Endothelial cell of umbilical vein (primary cell): ENCODE measurements around the gene JAG2. TPM values are rescaled to one million over a fixed set of nuclear protein-coding genes. Genes with fewer than 3 reads are reported as not detected.

Source experiments
- BruUV-seq: library from RNA; stranded (reverse); fragments of 400-500 nt; replicated peaks from 2 replicates; lab custom pipeline; 2021; lab: Mats Ljungman, UMichigan
- CTCF ChIA-PET: fragments of 300-600, 350-600 bp; sonication (Branson Sonifier 250); formaldehyde crosslinking; loops from one replicate; lab custom pipeline; 2021; ENCODE audit warnings: antibody characterized with exemption, inconsistent platforms; lab: Charles Lee
- POLR2A ChIA-PET: fragments of 300-600, 350-600 bp; sonication (Branson Sonifier 250); formaldehyde crosslinking; loops from one replicate; lab custom pipeline; 2021; ENCODE audit warnings: antibody characterized with exemption, inconsistent platforms; lab: Charles Lee
- DNase-seq: peaks from one replicate; pipeline ENCODE4 v3.0.0-alpha.2; 2011; ENCODE audit warnings: low read depth, low spot score
- FAIRE-seq: peaks from 2 replicates; lab custom pipeline; 2011; peaks lifted over from hg19 to GRCh38; lab: Jason Lieb, UNC
- H2AFZ ChIP-seq: 2 replicates; pipeline ENCODE4 v1.6.0; 2012; ENCODE audit warnings: low read depth, low read length, control low read depth, inconsistent platforms
- H3K27ac ChIP-seq: 2 replicates; pipeline ENCODE4 v1.5.1; 2011; ENCODE audit warnings: low read depth, mild to moderate bottlenecking, control low read depth, low read length, moderate library complexity; ENCODE audit not compliant: insufficient read depth
- H3K27me3 ChIP-seq, 2 experiments: 2 replicates each; pipeline versions ENCODE4 v1.6.0 to v1.6.1; 2011; ENCODE audit warnings: low read length in 2 of 2, mixed read lengths in 1 of 2; ENCODE audit not compliant: control insufficient read depth in 2 of 2, insufficient read depth in 2 of 2
- H3K36me3 ChIP-seq, 2 experiments: 2 replicates in 1 of 2; 3 replicates in 1 of 2; pipeline ENCODE4 v1.5.1; 2011; ENCODE audit warnings: low read length in 2 of 2, mild to moderate bottlenecking in 1 of 2, moderate library complexity in 1 of 2; ENCODE audit not compliant: control insufficient read depth in 2 of 2, insufficient read depth in 2 of 2; ENCODE audit errors: extremely low read depth in 1 of 2
- H3K4me1 ChIP-seq: 3 replicates; pipeline ENCODE4 v1.5.1; 2011; ENCODE audit warnings: mild to moderate bottlenecking, low read length; ENCODE audit not compliant: control insufficient read depth, insufficient read depth; ENCODE audit errors: extremely low read depth
- H3K4me2 ChIP-seq: 2 replicates; pipeline ENCODE4 v1.6.1; 2011; ENCODE audit warnings: low read length, control low read depth, mixed read lengths; ENCODE audit not compliant: insufficient read depth
- H3K4me3 ChIP-seq, 3 experiments: fragments of 200-600 bp in 1 of 3; sonication (generic), shearing (Covaris generic) in 1 of 3; replicated peaks in 1 of 3; 2 replicates each; pipeline ENCODE4 v1.5.1; 2011 to 2016; ENCODE audit warnings: control low read depth in 3 of 3, low read length in 3 of 3, mild to moderate bottlenecking in 2 of 3, inconsistent platforms in 1 of 3, low read depth in 1 of 3, moderate library complexity in 1 of 3; ENCODE audit not compliant: insufficient read depth in 1 of 3
- H3K79me2 ChIP-seq: 2 replicates; pipeline ENCODE4 v1.6.0; 2012; ENCODE audit warnings: low read length, inconsistent platforms; ENCODE audit not compliant: control insufficient read depth, insufficient read depth
- H3K9ac ChIP-seq: replicated peaks from 2 replicates; pipeline ENCODE3; 2011; ENCODE audit warnings: low read length, control low read depth; ENCODE audit not compliant: insufficient read depth; ENCODE audit errors: extremely low read depth
- H3K9me1 ChIP-seq: replicated peaks from 3 replicates; pipeline ENCODE4 v1.6.0; 2011; ENCODE audit warnings: mild to moderate bottlenecking, low read length; ENCODE audit not compliant: control insufficient read depth, insufficient read depth; ENCODE audit errors: extremely low read depth
- H3K9me3 ChIP-seq: replicated peaks from 2 replicates; pipeline ENCODE4 v1.5.1; 2012; ENCODE audit warnings: low read length, inconsistent platforms; ENCODE audit not compliant: control insufficient read depth, insufficient read depth
- H4K20me1 ChIP-seq: replicated peaks from 2 replicates; pipeline ENCODE3; 2011; ENCODE audit warnings: mild to moderate bottlenecking, low read length; ENCODE audit not compliant: control insufficient read depth, insufficient read depth; ENCODE audit errors: extremely low read depth
- CTCF ChIP-seq, 2 donors: IDR thresholded peaks; 1 replicate in 1 of 2; 2 replicates in 1 of 2; pipeline ENCODE4 v1.5.1; 2011; ENCODE audit warnings: low read length in 2 of 2, mild to moderate bottlenecking in 2 of 2, moderate library complexity in 2 of 2, control low read depth in 1 of 2, inconsistent platforms in 1 of 2, low read depth in 1 of 2; ENCODE audit not compliant: insufficient read depth in 1 of 2; ENCODE audit errors: extremely low read depth in 1 of 2
- EZH2 ChIP-seq: IDR thresholded peaks from 2 replicates; pipeline ENCODE4 v1.6.1; 2012; ENCODE audit warnings: borderline replicate concordance, low read depth, mild to moderate bottlenecking, moderate library complexity, low read length, inconsistent platforms; ENCODE audit not compliant: severe bottlenecking
- FOS ChIP-seq: IDR thresholded peaks from 2 replicates; pipeline ENCODE4 v1.6.1; 2011; ENCODE audit warnings: mild to moderate bottlenecking, low read length, moderate library complexity, borderline replicate concordance; ENCODE audit not compliant: insufficient read depth
- GATA2 ChIP-seq: IDR thresholded peaks from 2 replicates; pipeline ENCODE4 v1.7.0; 2011; ENCODE audit warnings: low read depth, mild to moderate bottlenecking, moderate library complexity, mixed read lengths, low read length; ENCODE audit not compliant: insufficient read length, insufficient read depth
- JUN ChIP-seq: IDR thresholded peaks from 2 replicates; pipeline ENCODE4 v1.6.1; 2011; ENCODE audit warnings: borderline replicate concordance, low read depth; ENCODE audit not compliant: insufficient read length, insufficient read depth
- MAX ChIP-seq: IDR thresholded peaks from 2 replicates; pipeline ENCODE4 v1.6.1; 2011; ENCODE audit not compliant: insufficient read depth, insufficient read length
- MYC ChIP-seq: IDR thresholded peaks from one replicate; pipeline ENCODE4 v1.6.1; 2011; ENCODE audit warnings: mild to moderate bottlenecking, low read depth, low read length
- POLR2A ChIP-seq: IDR thresholded peaks from 2 replicates; pipeline ENCODE4 v1.6.1; 2012; ENCODE audit warnings: low read depth, mild to moderate bottlenecking, control low read depth, low read length
- POLR2AphosphoS5 ChIP-seq: IDR thresholded peaks from 2 replicates; pipeline ENCODE4 v1.6.1; 2012; ENCODE audit warnings: low read depth, mild to moderate bottlenecking, control low read depth, low read length, moderate library complexity; ENCODE audit not compliant: insufficient read depth
- dilution Hi-C: fragments of 300-500 bp; cut with MboI; formaldehyde crosslinking; loops from one replicate; pipeline ENCODE4 v1.15.0; 2019; ENCODE audit warnings: low sequenced_read_pairs; ENCODE audit not compliant: extremely low pct_ligation_motif_present
- intact Hi-C: fragments of 100-400 bp; cut with micrococcal nuclease; formaldehyde crosslinking; loops from one replicate; pipeline ENCODE4 v1.10.0; 2022
- polyA plus RNA-seq, 4 experiments: library from polyadenylated mRNA; depleted of rRNA in 3 of 4; stranded (reverse) in 3 of 4; unstranded in 1 of 4; fragments of >200 nt; gene quantifications; 2 replicates each; pipeline versions ENCODE4 v1.2.1 to v1.2.3, GENCODE V29; 2011 to 2012; ENCODE audit warnings: missing spikeins in 1 of 4
- total RNA-seq: library from RNA; stranded (reverse); gene quantifications from 2 replicates; pipeline ENCODE4 v1.2.3, GENCODE V29; 2021

The JAG2 gene
- total and polyA plus RNA-seq, 2 donors (not counting 3 experiments of a cell fraction or from before 2014, with no cell fraction given), result 105 to 128 TPM

GRCh38 chr14:105173901-105174894 lies 5.6 kb upstream of the JAG2 start:
- no TSS peak for BruUV-seq
- ChIA-PET POLR2A (interaction anchor here (0.5 kb wide), 1 partner anchor 24 kb away, joined by 4 read pairs; no protein-coding TSS in a partner anchor), CTCF (interaction anchor here (1.1 kb wide), 1 partner anchor 178 kb away, joined by 3 read pairs; no protein-coding TSS in a partner anchor)
- Histone ChIP-seq H3K9me1 (no peaks in the 10 kb centered on the region), H4K20me1 (no peaks in the 10 kb centered on the region), H2AFZ (no peak overlapping the region), H3K27me3 (no peaks in the 10 kb centered on the region), H3K4me1 (peaks cover 57% of the 10 kb centered on the region), H3K4me3 (no peak overlapping the region), H3K36me3 (no peaks in the 10 kb centered on the region), H3K9me3 (no peaks in the 10 kb centered on the region), H3K9ac (peak overlapping the region; percentile 41), H3K79me2 (no peaks in the 10 kb centered on the region), H3K27ac (peak overlapping the region; percentile 76), H3K4me2 (no peak overlapping the region)
- peak; percentile 87 for FAIRE-seq
- dilution Hi-C loops, result no loop called here
- TF ChIP-seq POLR2A (peak; percentile 58), EZH2 (no peak), POLR2AphosphoS5 (peak; percentile 94), FOS (no peak), CTCF (IDR thresholded peaks at IDR 0.05; ENCODE audit: extremely low read depth in 1 of 2, insufficient read depth in 1 of 2, low read depth in 1 of 2, low read length in 2 of 2) (no peak), GATA2 (no peak), MYC (peak; percentile 10), MAX (no peak), JUN (no peak)
- intact Hi-C loops, result loop anchor here (1.0 kb wide), 1 partner anchor 19 kb away; no protein-coding TSS in a partner anchor
- DNase-seq, result peak; percentile 66
